K562 (cell line): ENCODE data around the gene CCNY. TPM values are rescaled to one million over a fixed set of nuclear protein-coding genes. Genes with fewer than 3 reads are reported as not detected.
A peak's percentile ranks its signal among the peaks of the same experiment; 100 is the strongest.

ENCODE experiments used
- ATAC-seq: fragments of 200-7000 bp; cut with Tn5 transposase; 3 replicates; pipeline ENCODE4 v1.9.1; 2020; ENCODE audit warnings: moderate library complexity
- BruUV-seq: library from RNA; stranded (reverse); fragments of 400-500 nt; replicated peaks from 2 replicates; lab custom pipeline; 2021; lab: Mats Ljungman, UMichigan
- CTCF ChIA-PET: fragments of 300-600 bp; formaldehyde crosslinking; extraction: SDS; loops from one replicate; lab custom pipeline; 2021; ENCODE audit warnings: low intra/inter-chr PET ratio; lab: Yijun Ruan, JAX
- POLR2A ChIA-PET: fragments of 300-600, 350-650 bp; sonication (Branson Sonifier 250); formaldehyde crosslinking; extraction: SDS; loops from one replicate; lab custom pipeline; 2021; ENCODE audit warnings: antibody characterized with exemption, inconsistent platforms; lab: Yijun Ruan, JAX
- DNase-seq, 4 experiments: peaks; one replicate each; pipeline versions ENCODE4 v3.0.0 to v3.0.0-alpha.2; 2011 to 2018; ENCODE audit warnings: low spot score in 3 of 4, mixed read lengths in 3 of 4; ENCODE audit errors: extremely low read depth in 1 of 4
- FAIRE-seq: peaks from 2 replicates; lab custom pipeline; 2011; peaks lifted over from hg19 to GRCh38; lab: Jason Lieb, UNC
- H2AFZ ChIP-seq: 2 replicates; pipeline ENCODE4 v1.6.0; 2011; ENCODE audit warnings: low read depth, low read length, control low read depth, inconsistent platforms
- H3K27ac ChIP-seq: fragments of 200-600 bp; 3 replicates; pipeline ENCODE4 v1.8.0; 2011; ENCODE audit warnings: low read depth, mild to moderate bottlenecking, control low read depth, inconsistent platforms, low read length, moderate library complexity, mixed read lengths; ENCODE audit errors: extremely low read depth
- H3K27me3 ChIP-seq, 2 experiments: fragments of 300-600 bp in 1 of 2; 2 replicates in 1 of 2; 3 replicates in 1 of 2; pipeline versions ENCODE4 v1.6.0 to v1.8.0; 2011; ENCODE audit warnings: inconsistent platforms in 2 of 2, low read length in 2 of 2, mild to moderate bottlenecking in 1 of 2, mixed read lengths in 1 of 2, moderate library complexity in 1 of 2; ENCODE audit not compliant: control insufficient read depth in 2 of 2, insufficient read depth in 2 of 2
- H3K36me3 ChIP-seq: fragments of 300-600 bp; 3 replicates; pipeline ENCODE4 v1.8.0; 2011; ENCODE audit warnings: mild to moderate bottlenecking, low read length, inconsistent platforms; ENCODE audit not compliant: control insufficient read depth, insufficient read depth
- H3K4me1 ChIP-seq, 2 experiments: fragments of 200-600 bp in 1 of 2; replicated peaks in 1 of 2; 2 replicates in 1 of 2; 3 replicates in 1 of 2; pipeline versions ENCODE4 v1.5.1 to v1.8.0; 2011; ENCODE audit warnings: inconsistent platforms in 2 of 2, low read length in 2 of 2, mild to moderate bottlenecking in 1 of 2, mixed read lengths in 1 of 2, moderate library complexity in 1 of 2; ENCODE audit not compliant: control insufficient read depth in 2 of 2, insufficient read depth in 2 of 2
- H3K4me2 ChIP-seq: 2 replicates; pipeline ENCODE4 v1.6.1; 2011; ENCODE audit warnings: low read length, control low read depth, inconsistent platforms, mixed read lengths; ENCODE audit not compliant: insufficient read depth
- H3K4me3 ChIP-seq: fragments of 200-600 bp; sonication (generic), shearing (Covaris generic); 2 replicates; pipeline ENCODE4 v1.5.1; 2016; ENCODE audit warnings: control low read depth, inconsistent platforms
- H3K79me2 ChIP-seq: fragments of 200-600 bp; 3 replicates; pipeline ENCODE4 v1.8.0; 2011; ENCODE audit warnings: low read length, inconsistent platforms; ENCODE audit not compliant: control insufficient read depth, insufficient read depth
- H3K9ac ChIP-seq, 2 experiments: 2 replicates each; pipeline versions ENCODE4 v1.6.0 to v1.6.1; 2011; ENCODE audit warnings: low read depth in 2 of 2, low read length in 2 of 2, control low read depth in 1 of 2, inconsistent platforms in 1 of 2, mild to moderate bottlenecking in 1 of 2, mixed read lengths in 1 of 2; ENCODE audit not compliant: insufficient read depth in 1 of 2
- H3K9me1 ChIP-seq: one replicate; pipeline ENCODE4 v1.6.0; 2011; ENCODE audit warnings: inconsistent platforms, mild to moderate bottlenecking, low read length, moderate library complexity; ENCODE audit not compliant: control insufficient read depth, insufficient read depth
- H3K9me3 ChIP-seq: replicated peaks from 2 replicates; pipeline ENCODE4 v1.5.1; 2011; ENCODE audit warnings: low read depth, low read length, inconsistent platforms; ENCODE audit not compliant: control insufficient read depth, insufficient read depth
- H4K20me1 ChIP-seq: replicated peaks from 2 replicates; pipeline ENCODE4 v1.6.1; 2011; ENCODE audit warnings: low read length, inconsistent platforms, mixed read lengths; ENCODE audit not compliant: control insufficient read depth, insufficient read depth
- ARID1B ChIP-seq: fragments of 450-650 bp; IDR thresholded peaks from 2 replicates; pipeline ENCODE4 v1.6.1; 2016; ENCODE audit warnings: antibody characterized with exemption, mild to moderate bottlenecking, inconsistent platforms
- FOSL1 ChIP-seq: fragments of 200-800 bp; sonication (Bioruptor generic); conservative IDR thresholded peaks from 2 replicates; pipeline ENCODE4 v1.6.1; 2016; ENCODE audit warnings: missing genetic modification characterization, missing compliant biosample characterization
- FOXJ2 ChIP-seq: fragments of 200-800 bp; sonication (Bioruptor generic); IDR thresholded peaks from 2 replicates; pipeline ENCODE4 v1.6.1; 2016; ENCODE audit warnings: missing genetic modification characterization, missing compliant biosample characterization
- HDAC1 ChIP-seq, 2 experiments: fragments of 450-650 bp; IDR thresholded peaks; 2 replicates each; pipeline ENCODE4 v1.6.1; 2016 to 2017; ENCODE audit warnings: inconsistent platforms in 1 of 2, mild to moderate bottlenecking in 1 of 2, moderate library complexity in 1 of 2
- HNRNPH1 ChIP-seq: fragments of 200-400 bp; formaldehyde crosslinking; optimal IDR thresholded peaks from 2 replicates; pipeline ENCODE3; 2017; ENCODE audit warnings: low read depth, mild to moderate bottlenecking, low read length, moderate library complexity
- MTF1 ChIP-seq: fragments of 250-450 bp; sonication (Bioruptor Pico); IDR thresholded peaks from 2 replicates; pipeline ENCODE4 v1.9.0; 2021; ENCODE audit warnings: moderate library complexity, mild to moderate bottlenecking, inconsistent platforms, borderline replicate concordance
- MXI1 ChIP-seq: IDR thresholded peaks from 2 replicates; pipeline ENCODE4 v1.6.1; 2011; ENCODE audit warnings: low read depth, mild to moderate bottlenecking, improper control_type of control experiment, low read length
- NFIX ChIP-seq: fragments of 250-450 bp; sonication (Bioruptor Pico); IDR thresholded peaks from 2 replicates; pipeline ENCODE4 v1.4.0; 2020; ENCODE audit warnings: low read depth, mild to moderate bottlenecking, moderate library complexity
- POLR2H ChIP-seq: IDR thresholded peaks from 2 replicates; pipeline ENCODE4 v1.6.1; 2016; ENCODE audit warnings: missing genetic modification characterization, low read depth, mild to moderate bottlenecking, control low read depth, missing compliant biosample characterization, moderate library complexity
- RNF2 ChIP-seq: sonication (generic); IDR thresholded peaks from 2 replicates; pipeline ENCODE4 v1.6.1; 2016
- SMARCA4 ChIP-seq: fragments of 450-650 bp; IDR thresholded peaks from 2 replicates; pipeline ENCODE4 v1.6.1; 2016
- TEAD2 ChIP-seq: fragments of 450-650 bp; IDR thresholded peaks from 2 replicates; pipeline ENCODE4 v1.6.1; 2016; ENCODE audit warnings: missing genetic modification characterization, control low read depth, missing compliant biosample characterization
- WHSC1 ChIP-seq: IDR thresholded peaks from one replicate; pipeline ENCODE4 v1.6.1; 2012; ENCODE audit warnings: low read length, control low read depth, inconsistent platforms
- ZFP91 ChIP-seq: sonication (generic); formaldehyde crosslinking; IDR thresholded peaks from 2 replicates; pipeline ENCODE4 v1.8.0; 2022; ENCODE audit warnings: mild to moderate bottlenecking, missing genetic modification reagents
- ZNF184 ChIP-seq: sonication (generic); formaldehyde crosslinking; IDR thresholded peaks from 2 replicates; pipeline ENCODE4 v1.5.0; 2020; ENCODE audit warnings: missing genetic modification reagents
- ZNF263 ChIP-seq: sonication (generic); formaldehyde crosslinking; IDR thresholded peaks from 2 replicates; pipeline ENCODE4 v1.8.0; 2022; ENCODE audit warnings: mild to moderate bottlenecking, missing genetic modification reagents, borderline replicate concordance
- WGBS: fragments of 100-300 bp; shearing (Covaris generic); methylation state at CpG from one replicate; pipeline ENCODE4 v1.1.6; 2016; ENCODE audit warnings: low coverage, mixed read lengths; ENCODE audit not compliant: insufficient coverage; ENCODE audit errors: missing lambda C conversion rate; 5-methylcytosine and 5-hydroxymethylcytosine counted together
- in situ Hi-C: fragments of 300-500 bp; cut with MboI; formaldehyde crosslinking; loops from 4 replicates; pipeline ENCODE4 v1.15.0; 2018; ENCODE audit warnings: inconsistent platforms, mixed read lengths
- intact Hi-C: fragments of 100-400 bp; cut with micrococcal nuclease; formaldehyde crosslinking; loops from 2 replicates; pipeline ENCODE4 v1.14.2; 2022
- polyA plus RNA-seq, 8 experiments: library from polyadenylated mRNA; depleted of rRNA in 4 of 8; stranded (reverse) in 5 of 8; unstranded in 3 of 8; fragments of >200 nt; fragmentation: Nextera tagmentation in 2 of 8; fragmentation: Illumina TruSeq in 1 of 8; extraction: Ambion mirVana in 2 of 8; extraction: Trizol in 1 of 8; gene quantifications; 2 replicates each; pipeline versions ENCODE4 v1.2.1 to v1.2.3, GENCODE V29; 2011 to 2014; ENCODE audit warnings: inconsistent platforms in 1 of 8, missing spikeins in 1 of 8
- total RNA-seq, 7 experiments: library from RNA; depleted of rRNA in 6 of 7; stranded (reverse); fragments of >200 nt in 6 of 7; fragmentation: Illumina TruSeq in 2 of 7; extraction: Trizol in 2 of 7; gene quantifications; 2 replicates each; pipeline versions ENCODE4 v1.2.1 to v1.2.3, GENCODE V29; 2011 to 2021; ENCODE audit warnings: low replicate concordance in 1 of 7
- TF ChIP-seq, protein P1 (sequence below): fragments of 200-800 bp; sonication (Bioruptor generic); IDR thresholded peaks from 2 replicates; pipeline ENCODE4 v1.6.1; 2017; ENCODE audit warnings: missing genetic modification characterization, missing compliant biosample characterization
- TF ChIP-seq, protein P2 (sequence below): fragments of 250-450 bp; sonication (Bioruptor Pico); IDR thresholded peaks from 2 replicates; pipeline ENCODE4 v1.4.0; 2020

Gene CCNY
- total and polyA plus RNA-seq, 9 of the 15 experiments (the other 6 are each of a cell fraction or from before 2014, with no cell fraction given) = 8.4 to 109 (median 38.6) TPM

- TF ChIP-seq, protein P1, sequence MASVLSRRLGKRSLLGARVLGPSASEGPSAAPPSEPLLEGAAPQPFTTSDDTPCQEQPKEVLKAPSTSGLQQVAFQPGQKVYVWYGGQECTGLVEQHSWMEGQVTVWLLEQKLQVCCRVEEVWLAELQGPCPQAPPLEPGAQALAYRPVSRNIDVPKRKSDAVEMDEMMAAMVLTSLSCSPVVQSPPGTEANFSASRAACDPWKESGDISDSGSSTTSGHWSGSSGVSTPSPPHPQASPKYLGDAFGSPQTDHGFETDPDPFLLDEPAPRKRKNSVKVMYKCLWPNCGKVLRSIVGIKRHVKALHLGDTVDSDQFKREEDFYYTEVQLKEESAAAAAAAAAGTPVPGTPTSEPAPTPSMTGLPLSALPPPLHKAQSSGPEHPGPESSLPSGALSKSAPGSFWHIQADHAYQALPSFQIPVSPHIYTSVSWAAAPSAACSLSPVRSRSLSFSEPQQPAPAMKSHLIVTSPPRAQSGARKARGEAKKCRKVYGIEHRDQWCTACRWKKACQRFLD (CRISPR knock-in tag) = peak; percentile 91
- TF ChIP-seq HNRNPH1 (no peak), TEAD2 (peak; percentile 35; the same call in 1 of the 2 replicates), HDAC1 (IDR thresholded peaks at IDR 0.05) (peak in 1 of 2 experiments; percentile 38; a peak in 1 of 4 replicates), MTF1 (CRISPR knock-in tag) (0 out of 2 replicates have a peak, but pooled peaks have one; percentile 44)
- TF ChIP-seq, protein P2, sequence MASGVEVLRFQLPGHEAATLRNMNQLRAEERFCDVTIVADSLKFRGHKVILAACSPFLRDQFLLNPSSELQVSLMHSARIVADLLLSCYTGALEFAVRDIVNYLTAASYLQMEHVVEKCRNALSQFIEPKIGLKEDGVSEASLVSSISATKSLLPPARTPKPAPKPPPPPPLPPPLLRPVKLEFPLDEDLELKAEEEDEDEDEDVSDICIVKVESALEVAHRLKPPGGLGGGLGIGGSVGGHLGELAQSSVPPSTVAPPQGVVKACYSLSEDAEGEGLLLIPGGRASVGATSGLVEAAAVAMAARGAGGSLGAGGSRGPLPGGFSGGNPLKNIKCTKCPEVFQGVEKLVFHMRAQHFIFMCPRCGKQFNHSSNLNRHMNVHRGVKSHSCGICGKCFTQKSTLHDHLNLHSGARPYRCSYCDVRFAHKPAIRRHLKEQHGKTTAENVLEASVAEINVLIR = 0 out of 2 replicates have a peak, but pooled peaks have one; percentile 44
Measured at GRCh38 chr10:35386594-35387174, 50.4 kb downstream of the CCNY start (continued).

- H3K4me2 ChIP-seq = no peak overlapping the region
- in situ Hi-C loops = no loop called here
- no peak for TF ChIP-seq POLR2H (tag)
- 0 out of 2 replicates have a peak, but pooled peaks have one; percentile 3 for TF ChIP-seq FOXJ2 (tag)
- no peak for TF ChIP-seq RNF2
- no peak for TF ChIP-seq SMARCA4
- no peak for TF ChIP-seq WHSC1
- TF ChIP-seq MXI1 = no peak
- no peak for TF ChIP-seq ZNF184
- no peak for TF ChIP-seq NFIX (CRISPR knock-in tag)
- TF ChIP-seq ZFP91 (CRISPR knock-in tag) = no peak
- TF ChIP-seq FOSL1 (tag) = peak; percentile 79
- TF ChIP-seq ARID1B = no peak
- TF ChIP-seq ZNF263 (CRISPR knock-in tag) = no peak
Measured at GRCh38 chr10:35387768-35388167, 51.5 kb downstream of the CCNY start.

More at GRCh38 chr10:35387768-35388167, 51.5 kb downstream of the CCNY start:
- ChIA-PET CTCF (no interaction called here), POLR2A (interaction anchor here (0.8 to 1.1 kb wide), 3 partner anchors 9 to 30 kb away, joined by 3 to 4 read pairs (median 3); no protein-coding TSS in a partner anchor)
- Histone ChIP-seq H3K79me2 (peaks cover 99% of the 10 kb centered on the region), H3K9me3 (peaks cover 14% of the 10 kb centered on the region), H2AFZ (no peak overlapping the region), H3K9me1 (peaks cover 5% of the 10 kb centered on the region), H3K9ac (0 out of 4 replicates have a peak overlapping the region, but pooled peaks of 1 of the 2 experiments have one; percentile 62), H3K36me3 (peaks cover 6% of the 10 kb centered on the region; the same call in 1 of the 3 replicates), H3K27me3 (no peaks in the 10 kb centered on the region), H4K20me1 (no peaks in the 10 kb centered on the region), H3K4me1 (peaks cover 15 to 85% of the 10 kb centered on the region in 2 experiments; a peak in 4 of 5 replicates), H3K27ac (peak overlapping the region; percentile 74; the same call in 2 of the 3 replicates), H3K4me3 (no peak overlapping the region)
- DNase-seq = peak in 1 of 4 experiments; percentile 51
- intact Hi-C loops = no loop called here
- no peak for FAIRE-seq
- WGBS = 49% methylated on average over 2 of the region's 2 CpGs
- no peak for ATAC-seq
- BruUV-seq = no TSS peak
